Measurements from ENCODE around the gene RSPH9.

The RSPH9 gene

GRCh38 chr6:43710576-43710975, 65.7 kb downstream of the RSPH9 start:
- DNase-seq (ENCODE audit: low read depth in 2 of 2), result no peak

DNA sequence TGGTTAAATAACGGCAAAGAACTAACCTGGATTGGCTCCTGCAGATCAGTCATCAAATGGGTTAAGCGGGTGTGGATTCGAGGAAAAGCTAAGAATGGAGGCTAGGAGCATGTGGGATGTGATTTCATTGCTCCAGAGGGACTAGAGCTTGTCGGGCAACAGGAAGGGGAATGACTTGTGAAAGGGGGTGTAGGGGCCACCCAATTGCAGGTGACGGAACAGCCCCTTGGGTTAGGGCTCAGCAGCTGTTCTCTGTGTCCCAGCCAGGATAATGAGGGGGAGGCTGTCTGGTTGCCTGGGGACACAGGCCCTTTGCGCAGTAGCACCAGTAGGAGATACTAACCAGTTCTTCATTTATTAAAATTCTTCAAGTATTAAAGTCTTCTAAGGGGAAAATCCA, 67.7 kb downstream of the RSPH9 start:
- no peak for DNase-seq (ENCODE audit: low read depth in 2 of 2)

DNA sequence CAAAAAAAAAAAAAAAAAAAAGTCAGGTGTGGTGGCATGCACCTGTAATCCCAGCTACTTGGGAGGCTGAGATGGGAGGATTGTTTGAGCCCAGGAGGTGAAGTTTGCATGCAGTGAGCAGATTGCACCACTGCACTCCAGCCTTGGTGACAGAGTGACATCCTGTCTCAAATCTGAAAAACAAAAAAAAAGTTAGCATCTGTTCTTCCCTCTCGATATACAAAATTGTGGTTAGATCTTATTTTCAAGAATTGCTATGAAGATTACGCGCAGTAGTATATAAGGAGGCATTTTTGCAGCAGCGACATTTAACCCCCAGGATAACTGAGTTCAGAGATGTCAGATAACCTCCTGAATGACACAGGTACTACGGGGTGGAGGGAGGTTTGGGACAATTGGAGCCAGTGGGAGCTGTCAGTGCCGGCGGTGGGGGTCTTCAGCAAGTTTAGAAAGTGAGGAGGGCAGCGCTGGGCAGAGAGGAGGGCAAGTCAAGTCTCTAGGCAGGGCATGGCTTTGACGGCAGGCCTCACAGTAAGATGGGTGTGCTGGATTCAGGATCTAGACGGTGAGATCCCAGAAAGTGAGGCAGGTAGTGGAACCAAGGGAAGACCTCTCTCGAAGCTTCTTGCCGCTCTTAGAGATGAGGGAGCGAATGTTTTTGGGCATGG, 68.9 kb downstream of the RSPH9 start:
- no peak for DNase-seq (ENCODE audit: low read depth in 2 of 2)

DNA sequence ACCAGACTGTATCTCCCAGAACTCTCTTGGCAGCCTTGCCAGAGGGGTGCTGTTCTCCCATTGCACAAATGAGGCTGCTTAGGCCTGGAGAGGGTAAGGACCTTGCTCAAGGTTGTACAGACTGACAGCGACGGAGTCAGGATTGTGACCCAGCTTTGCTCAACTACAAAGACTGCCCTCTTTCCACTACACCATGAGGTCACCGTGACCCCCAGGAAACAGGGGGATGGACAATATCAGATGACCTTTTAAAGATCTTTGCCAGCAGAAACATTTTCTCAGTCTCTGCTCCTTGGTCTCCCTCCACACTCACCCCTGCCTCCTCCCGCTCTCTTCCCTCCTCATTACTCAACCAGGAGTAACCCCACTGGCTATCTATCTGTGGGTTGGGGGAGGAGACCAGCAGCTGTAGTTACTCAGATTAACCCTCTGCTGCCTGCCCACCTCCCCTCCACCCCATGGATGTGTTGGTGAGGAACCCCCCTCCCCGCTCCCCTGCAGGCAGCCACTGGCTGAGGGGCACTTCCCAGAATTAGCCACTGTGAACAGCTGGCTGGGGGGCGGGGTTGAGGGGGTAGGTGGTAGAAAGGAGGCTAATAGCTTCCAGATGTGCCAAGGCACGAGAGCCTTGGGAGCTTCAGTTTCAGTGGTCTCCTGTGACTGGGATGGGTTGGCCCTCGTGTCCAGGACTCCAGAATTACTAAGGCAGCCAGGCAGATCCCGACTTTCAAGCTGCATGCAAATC, 69.6 kb downstream of the RSPH9 start:
- DNase-seq (ENCODE audit: low read depth in 2 of 2), result no peak

DNA sequence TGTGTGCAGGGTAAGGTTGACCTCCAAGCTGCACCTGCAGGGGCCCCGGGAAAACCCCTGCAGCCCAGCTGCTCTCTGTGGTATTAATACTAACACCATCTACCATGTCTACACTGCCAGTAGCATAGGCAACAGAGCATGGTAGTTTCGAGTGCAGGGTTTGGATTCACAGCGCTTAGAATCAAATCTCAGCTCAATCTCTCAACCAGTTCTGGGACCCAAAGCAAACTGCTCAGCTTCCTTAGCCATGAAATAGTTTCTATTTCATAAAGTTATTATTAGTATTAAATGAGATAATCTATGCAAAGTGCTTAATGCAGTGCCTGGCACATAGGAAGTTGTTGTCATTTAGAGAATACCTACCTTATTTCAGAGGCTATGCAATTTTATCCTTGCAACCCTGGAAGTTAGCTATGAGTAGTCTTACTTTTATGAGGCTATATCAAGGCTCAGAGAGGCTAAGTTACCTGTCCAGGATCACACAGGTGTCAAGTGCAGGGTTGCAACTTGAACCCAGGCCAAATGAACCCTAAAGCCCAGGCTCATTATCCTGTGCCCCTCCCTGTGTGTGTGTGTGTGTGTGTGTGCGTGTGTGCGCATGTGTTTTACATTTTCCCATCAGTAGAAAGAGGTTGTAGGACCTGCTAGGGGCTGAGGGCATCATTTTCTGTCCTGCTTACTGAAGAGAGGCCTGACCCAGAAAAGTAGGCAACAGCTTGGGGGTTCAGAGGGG, 70.4 kb downstream of the RSPH9 start:
- DNase-seq (ENCODE audit: low read depth in 2 of 2), result no peak

GRCh38 chr6:43716099-43716498, 71.3 kb downstream of the RSPH9 start:
- DNase-seq (ENCODE audit: low read depth in 2 of 2), result no peak

DNA sequence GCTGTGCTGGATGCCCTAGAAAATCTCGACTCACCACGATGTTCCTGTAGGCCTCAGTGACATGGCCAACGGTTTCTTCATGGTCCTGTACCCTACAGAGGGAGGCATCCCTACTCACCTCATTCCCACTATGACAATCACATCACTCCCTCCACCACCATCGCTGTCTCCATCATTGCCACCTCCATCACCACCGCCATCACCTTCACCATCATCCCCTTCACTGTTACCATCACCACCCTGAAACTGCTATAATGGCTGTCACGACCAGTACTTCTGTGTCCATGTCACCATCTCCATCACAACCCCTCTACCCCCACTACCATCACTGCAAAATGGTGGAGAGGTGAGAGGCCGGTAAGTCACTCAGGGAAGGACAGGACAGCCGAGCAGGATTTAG, 72.6 kb downstream of the RSPH9 start:
- no peak for DNase-seq (ENCODE audit: low read depth in 2 of 2)

GRCh38 chr6:43717822-43718221, 73.0 kb downstream of the RSPH9 start:
- DNase-seq (ENCODE audit: low read depth in 2 of 2), result no peak

DNA sequence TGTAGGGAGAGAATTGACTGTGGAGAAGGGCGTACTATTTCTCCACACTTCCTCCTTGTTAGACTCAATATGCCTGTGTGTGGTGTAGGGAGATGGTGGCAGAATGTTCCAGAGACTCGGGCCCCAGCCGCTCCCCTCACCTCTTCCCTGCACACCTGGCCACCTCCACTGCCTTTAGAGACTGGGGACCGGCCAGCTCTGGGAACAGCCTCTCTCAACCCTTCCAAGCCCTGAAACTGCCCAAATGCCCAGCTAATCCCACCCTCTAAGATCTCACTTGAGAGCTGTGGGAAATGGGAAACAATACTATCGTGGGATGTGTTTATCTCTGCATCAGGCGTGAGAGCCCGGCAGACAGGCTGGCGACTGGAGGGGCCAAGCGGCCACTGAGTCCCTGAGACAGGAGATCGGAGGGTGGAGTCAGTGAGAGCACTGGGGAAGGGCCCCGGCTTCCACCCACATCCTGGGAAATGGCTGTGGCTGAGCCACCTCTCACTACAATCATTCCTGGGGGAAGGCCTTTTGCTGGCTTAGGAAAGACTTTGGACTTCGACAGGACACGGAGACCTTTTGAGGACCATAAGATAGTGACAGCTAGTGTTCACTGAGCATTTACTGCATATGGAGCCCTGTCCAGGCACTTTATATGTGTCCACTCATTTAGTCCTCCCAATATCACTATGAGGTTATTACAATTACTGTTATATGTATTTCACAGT, 73.7 kb downstream of the RSPH9 start:
- no peak for DNase-seq (ENCODE audit: low read depth in 2 of 2)

GRCh38 chr6:43719511-43719910, 74.7 kb downstream of the RSPH9 start:
- no peak for DNase-seq (ENCODE audit: low read depth in 2 of 2)

GRCh38 chr6:43720999-43721398, 76.2 kb downstream of the RSPH9 start:
- DNase-seq (ENCODE audit: low read depth in 2 of 2), result no peak
